ENCODE measurements around the gene ADAMTS19.
"Not testable (repeated sequence)": the region's sequence is repeated elsewhere in the genome, so short reads cannot be mapped to it uniquely, and the experiment has no call there.

ADAMTS19 gene, protein sequence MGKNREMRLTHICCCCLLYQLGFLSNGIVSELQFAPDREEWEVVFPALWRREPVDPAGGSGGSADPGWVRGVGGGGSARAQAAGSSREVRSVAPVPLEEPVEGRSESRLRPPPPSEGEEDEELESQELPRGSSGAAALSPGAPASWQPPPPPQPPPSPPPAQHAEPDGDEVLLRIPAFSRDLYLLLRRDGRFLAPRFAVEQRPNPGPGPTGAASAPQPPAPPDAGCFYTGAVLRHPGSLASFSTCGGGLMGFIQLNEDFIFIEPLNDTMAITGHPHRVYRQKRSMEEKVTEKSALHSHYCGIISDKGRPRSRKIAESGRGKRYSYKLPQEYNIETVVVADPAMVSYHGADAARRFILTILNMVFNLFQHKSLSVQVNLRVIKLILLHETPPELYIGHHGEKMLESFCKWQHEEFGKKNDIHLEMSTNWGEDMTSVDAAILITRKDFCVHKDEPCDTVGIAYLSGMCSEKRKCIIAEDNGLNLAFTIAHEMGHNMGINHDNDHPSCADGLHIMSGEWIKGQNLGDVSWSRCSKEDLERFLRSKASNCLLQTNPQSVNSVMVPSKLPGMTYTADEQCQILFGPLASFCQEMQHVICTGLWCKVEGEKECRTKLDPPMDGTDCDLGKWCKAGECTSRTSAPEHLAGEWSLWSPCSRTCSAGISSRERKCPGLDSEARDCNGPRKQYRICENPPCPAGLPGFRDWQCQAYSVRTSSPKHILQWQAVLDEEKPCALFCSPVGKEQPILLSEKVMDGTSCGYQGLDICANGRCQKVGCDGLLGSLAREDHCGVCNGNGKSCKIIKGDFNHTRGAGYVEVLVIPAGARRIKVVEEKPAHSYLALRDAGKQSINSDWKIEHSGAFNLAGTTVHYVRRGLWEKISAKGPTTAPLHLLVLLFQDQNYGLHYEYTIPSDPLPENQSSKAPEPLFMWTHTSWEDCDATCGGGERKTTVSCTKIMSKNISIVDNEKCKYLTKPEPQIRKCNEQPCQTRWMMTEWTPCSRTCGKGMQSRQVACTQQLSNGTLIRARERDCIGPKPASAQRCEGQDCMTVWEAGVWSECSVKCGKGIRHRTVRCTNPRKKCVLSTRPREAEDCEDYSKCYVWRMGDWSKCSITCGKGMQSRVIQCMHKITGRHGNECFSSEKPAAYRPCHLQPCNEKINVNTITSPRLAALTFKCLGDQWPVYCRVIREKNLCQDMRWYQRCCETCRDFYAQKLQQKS

DNA sequence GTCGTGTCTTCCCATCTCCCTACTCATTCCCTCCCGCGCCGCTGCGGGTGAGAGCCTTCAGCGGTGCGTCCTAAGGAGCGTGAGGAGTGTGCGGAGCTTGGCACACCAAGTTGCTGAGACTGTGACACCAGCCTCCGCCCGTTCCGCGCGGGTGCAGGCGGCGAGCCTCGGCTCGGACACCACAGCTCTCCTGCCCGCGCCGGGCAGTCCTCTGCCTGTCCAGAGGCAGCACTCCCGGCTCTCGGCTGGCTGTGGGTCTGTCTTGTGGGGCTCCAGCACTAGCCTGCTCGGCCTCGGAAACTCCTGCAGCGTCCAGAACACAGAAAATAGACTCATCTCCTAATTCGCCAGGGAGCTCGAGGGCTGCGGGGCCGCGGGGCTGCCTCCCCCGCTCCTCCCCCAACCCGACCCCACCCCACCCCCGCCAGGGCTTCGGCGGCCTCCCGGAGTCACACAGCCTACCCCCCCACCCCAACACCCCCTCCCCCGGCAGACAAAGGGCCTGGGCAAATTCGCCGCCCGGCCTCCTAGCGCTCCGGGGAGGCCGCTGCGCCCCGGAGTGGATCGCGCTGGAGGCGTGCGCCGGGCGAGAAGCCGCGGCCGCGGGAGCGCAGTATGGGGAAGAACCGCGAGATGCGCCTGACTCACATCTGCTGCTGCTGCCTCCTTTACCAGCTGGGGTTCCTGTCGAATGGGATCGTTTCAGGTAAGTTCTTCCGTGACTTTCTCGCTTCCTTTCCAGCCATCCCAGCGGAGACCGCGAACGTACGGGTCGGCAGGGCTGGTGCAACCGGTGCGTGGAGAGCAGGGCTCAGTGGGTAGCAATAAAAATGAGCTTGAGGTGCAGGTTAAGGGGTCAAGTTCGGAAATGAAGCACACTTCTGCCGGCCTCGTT is at the start of gene ADAMTS19:
Gene ADAMTS19, plus strand, starts transcription at position 522 of the 895 bp plus-strand sequence. Its CDS starts 94 bp downstream, at position 616.
- no peak for DNase-seq (ENCODE audit: low read depth)

DNA sequence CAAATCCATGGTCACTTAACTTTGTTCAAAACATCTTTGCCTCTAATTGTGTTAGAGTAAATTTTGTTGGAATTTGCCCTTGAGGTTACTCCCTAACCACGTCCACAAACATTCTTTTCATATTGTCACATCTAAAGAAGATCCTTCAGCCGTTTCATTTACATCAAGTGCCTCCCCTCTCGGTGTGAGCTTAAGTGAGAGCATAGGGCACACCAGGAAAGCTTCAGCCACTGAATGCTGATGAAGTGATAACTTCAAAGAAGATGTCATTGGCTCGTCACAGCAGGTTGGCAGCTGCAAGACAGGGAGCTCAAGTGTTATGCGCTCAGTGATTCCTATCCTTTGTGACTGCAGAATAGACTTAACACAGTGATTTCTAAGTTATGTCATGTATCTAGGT is 49.6 kb upstream of the ADAMTS19 start:
- DNase-seq (ENCODE audit: low read depth): no peak

DNA sequence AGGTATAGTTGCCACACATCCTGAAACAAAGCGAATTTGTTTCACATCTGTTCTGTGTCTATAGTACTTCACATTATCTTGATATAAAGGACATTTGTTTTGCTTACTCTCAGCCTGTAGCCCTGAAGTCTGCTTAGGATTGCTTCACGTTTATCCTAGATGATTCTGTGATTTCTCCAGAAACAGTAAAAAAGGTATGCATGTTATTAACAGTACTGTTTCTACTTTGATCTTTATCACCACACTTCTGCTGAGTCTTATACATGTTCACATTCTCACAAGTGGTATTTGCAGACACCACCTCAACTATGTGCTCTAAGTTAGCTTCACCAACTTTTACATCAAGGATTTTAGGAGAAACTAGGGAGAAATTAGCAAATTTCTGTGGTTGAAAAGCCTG is 47.4 kb upstream of the ADAMTS19 start:
- DNase-seq (ENCODE audit: low read depth): no peak

DNA sequence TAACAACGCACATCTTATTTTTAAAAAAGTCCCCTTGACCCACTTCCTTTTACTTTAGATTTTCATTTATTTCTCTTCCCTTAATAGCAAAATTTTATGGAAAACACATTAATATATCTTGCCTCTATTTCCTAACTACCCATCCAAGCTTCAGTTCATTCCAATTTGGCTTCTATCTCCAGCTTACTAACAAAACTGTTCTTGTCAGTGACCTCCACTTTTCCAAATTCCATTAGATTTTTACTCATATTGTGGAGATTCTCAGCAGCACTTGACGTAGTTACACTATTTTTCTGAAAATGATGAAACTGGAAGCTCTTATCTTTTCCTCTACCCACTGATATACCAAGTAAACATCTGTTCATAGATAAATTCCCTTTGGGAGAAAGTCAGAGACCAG is 46.5 kb upstream of the ADAMTS19 start:
- no peak for DNase-seq (ENCODE audit: low read depth)

DNA sequence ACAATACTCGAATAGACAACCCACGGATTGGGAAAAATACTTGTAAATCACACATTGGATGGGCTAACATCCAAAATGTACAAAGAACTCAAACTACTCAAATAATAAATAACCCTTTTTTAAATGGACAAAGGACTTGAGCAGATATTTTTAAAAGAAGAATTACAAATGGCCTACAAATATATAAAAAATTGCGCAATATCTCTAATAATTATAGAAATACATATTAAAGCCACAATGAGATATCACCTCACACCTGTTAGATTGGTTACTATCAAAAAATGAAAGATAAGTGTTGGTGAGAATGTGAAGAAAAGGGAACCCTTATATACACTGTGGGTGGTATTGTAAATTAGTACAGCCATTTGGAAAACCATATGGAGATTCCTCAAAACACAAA is 40.8 kb upstream of the ADAMTS19 start:
- DNase-seq (ENCODE audit: low read depth): no peak

DNA sequence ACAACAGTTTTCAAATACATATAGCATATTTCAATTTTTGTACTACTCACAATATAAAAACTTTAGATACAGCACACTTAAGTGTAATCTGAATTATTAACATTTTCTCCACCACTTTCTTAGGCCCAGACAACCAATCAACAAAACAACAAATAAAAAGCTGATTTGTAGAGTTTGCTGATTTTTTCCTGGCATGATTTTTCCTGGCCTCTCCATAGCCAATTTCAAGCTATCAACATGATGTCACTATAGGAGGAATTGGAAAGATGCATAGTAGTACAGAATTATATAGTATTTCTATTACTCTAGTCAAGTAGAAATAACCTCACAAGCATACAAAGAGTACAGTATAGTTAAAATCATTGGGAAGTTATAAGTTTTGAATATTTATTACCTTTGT is 35.1 kb upstream of the ADAMTS19 start:
- no peak for DNase-seq (ENCODE audit: low read depth)

DNA sequence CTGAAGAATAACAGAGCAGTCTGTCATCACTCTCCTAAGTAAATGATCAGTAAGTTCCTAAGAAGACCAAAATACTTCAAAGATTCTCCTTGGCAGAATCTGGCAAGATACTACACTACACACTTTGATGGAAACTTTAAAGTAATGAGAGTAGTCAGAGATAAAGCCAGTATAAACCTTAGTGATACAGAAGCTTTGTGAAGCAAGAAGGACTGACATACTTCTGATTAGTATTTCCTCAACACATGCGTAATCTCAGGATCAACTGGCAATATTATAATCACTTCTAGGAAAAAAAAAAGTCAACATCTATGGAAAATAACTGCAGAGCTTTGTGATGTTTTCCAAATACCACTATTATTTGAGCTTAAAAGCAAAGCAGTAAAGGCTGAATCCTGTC is 34.0 kb upstream of the ADAMTS19 start:
- no peak for DNase-seq (ENCODE audit: low read depth)

DNA sequence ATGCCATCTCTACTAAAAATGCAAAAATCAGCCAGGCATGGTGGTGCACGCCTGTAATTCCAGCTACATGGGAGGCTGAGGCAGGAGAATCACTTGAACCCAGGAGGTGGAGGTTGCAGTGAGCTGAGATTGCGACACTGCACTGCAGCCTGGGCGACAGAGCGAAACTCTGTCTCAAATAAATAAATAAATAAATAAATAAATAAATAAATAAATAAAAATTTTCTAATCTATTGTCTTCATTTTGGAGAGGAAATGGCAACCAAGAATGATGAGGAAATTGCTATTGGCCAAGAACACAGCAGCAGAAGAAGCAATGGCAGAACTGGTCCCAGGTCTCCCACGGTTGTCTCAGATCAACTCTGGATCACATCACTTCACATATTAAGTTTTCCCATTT is 31.5 kb upstream of the ADAMTS19 start:
- DNase-seq (ENCODE audit: low read depth): not testable (repeated sequence)

DNA sequence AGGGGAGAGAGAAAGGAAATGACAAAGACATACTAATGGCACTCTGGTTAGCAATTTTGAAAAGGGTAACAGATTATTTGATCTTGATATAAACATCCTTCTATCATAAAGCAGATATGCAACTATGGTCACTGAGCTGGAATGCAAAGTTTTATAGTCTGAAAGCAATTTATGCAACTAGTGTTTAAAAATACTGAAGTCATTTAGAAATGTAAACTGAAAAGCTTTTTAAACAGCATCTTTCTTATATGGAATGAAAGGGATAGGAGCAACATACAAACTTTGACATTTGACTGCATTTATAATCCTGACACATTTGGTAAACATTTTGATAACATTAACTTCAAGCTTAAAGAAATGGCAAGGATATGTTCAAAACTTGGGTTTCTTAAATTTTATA is 28.7 kb upstream of the ADAMTS19 start:
- DNase-seq (ENCODE audit: low read depth): no peak

DNA sequence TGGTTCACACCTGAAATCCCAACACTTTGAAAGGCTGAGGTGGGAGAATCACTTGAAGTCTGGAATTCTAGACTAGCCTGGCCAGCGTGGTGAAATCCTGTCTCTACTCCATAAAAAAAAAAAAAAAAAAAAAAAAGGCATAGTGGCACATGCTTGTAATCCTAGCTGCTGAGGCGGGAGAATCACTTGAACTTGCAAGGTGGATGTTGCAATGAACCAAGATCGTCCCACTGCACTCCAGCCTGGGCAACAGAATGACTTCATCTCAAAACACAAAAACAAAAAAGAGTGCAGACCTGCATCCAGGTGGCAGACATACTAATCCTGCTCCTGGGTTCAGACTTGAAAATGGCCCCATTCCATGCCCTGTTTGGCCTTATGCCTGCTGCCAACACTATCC is 21.8 kb upstream of the ADAMTS19 start:
- no peak for DNase-seq (ENCODE audit: low read depth)

DNA sequence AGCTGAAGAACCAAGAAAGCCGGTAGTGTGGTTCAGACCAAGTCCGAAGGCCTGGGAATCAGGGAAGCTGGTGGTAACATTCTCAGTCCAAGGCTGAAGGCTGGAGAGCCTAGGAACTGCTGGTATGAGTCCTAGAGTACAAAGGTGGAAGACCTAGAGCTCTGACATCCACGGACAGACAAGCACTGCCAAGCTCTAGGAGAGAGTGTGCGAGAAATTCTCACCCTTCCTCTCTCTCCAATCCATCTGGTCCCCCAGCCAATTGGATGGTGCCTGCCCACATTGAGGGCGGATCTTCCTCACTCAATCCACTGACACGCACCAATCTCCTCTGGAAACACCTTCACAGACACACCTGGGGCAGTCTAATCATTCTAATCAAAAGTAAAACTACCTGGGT is 19.7 kb upstream of the ADAMTS19 start:
- no peak for DNase-seq (ENCODE audit: low read depth)

DNA sequence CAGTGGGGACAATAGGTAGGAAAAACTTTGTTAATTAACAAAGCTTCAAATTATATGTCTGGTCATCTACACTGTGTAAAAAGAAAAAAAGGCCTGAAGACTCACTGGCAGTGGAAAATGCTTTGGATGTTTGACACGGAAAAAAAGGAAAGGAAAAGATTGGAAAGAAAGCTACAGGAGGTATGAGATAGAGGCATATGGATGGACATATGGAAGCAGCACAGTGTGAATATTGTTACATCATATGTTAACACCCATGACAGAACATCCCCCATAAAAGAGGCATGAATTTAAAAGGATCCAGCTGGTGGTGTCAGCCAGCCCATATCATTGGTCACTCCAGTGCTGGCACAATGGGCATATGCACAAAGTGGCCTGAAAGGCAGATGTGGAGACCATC is 19.0 kb upstream of the ADAMTS19 start:
- no peak for DNase-seq (ENCODE audit: low read depth)

DNA sequence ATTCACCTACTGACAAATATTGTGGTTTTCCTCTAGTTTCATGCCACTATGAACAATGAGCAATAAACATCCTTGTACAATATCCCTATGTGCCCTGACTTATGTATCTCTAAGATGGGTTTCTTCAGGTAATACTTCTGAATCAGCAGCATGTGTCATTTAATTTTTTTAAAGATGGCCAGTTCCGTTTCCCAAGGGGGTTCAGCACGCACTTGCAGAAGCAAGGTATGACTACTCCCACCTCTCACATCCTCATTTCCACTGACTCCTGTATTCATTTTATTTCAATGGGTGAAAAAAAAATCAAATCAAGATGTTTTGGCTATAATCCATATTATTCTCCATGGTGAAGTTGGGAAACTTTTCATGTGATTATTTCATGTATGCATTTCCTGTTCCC is 14.7 kb upstream of the ADAMTS19 start:
- DNase-seq (ENCODE audit: low read depth): no peak

DNA sequence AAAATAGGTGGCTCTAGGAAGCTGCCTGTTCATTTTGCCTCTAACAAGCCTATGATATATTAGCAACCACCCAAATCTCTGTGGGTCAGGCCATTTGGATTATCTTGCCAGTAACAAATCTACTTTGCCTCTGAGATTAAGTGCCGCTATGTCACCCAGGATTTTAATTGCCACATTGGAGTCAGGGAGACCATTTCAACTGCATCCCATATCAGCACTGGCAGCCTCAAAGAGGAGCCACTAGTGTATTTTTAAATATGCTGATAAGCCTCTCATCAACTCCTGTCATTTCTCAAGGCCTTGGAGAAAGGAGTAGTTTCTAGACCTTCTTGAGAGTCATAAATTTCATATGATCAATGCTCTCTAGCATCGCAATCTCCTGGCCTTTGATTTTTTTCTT is 12.1 kb upstream of the ADAMTS19 start:
- no peak for DNase-seq (ENCODE audit: low read depth)

DNA sequence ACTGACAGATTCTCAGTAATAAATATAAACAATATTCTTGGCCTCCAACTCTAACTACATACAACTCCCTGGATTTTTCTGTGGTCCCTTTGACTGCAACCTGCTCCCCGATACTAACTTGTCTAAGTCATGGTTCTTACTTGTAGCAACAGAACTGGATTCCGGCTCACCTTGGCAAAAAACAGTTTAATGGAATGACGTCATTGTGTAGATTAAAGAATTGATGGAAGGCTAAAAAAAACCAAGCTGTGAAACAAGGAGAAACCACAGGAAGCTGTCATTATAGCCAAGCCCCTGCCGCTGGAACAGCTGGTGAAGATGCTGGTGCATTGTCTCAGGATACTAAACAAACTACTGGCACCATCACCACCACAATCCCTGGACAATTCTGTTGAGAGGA is 11.4 kb upstream of the ADAMTS19 start:
- DNase-seq (ENCODE audit: low read depth): no peak

DNA sequence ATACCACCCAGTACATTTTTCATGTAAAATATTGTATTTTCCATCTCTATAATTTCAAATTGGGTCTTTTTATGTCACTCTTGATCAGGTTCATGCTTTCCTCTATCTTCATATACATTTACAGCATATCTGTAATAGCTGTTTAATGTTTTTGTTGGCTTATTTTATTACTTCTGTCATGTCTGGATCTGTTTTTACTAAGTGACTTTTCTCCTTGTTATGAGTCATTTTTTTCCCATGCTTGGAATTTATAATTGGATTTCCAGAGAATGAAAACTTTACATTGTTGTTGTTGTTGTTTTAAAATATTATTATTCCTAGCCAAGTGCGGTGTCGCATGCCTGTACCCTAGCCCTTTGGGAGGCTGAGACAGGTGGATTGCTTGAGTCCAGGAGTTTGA is 5.6 kb upstream of the ADAMTS19 start:
- no peak for DNase-seq (ENCODE audit: low read depth)

DNA sequence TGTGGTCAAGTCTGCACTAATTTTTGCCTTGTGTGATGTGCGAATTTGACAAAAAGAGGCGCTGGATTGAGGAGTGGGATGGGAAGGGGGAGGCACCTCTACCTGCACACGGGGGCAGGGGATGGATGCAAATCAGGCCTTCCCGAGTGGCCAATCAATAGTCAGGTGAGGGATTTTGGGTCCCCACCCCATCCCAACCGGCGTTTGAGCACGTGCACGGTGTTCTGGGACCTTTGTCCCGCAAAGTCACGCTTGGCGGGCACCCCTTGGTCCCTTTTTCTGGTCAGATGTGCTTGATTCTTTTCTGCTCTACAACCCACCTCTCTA is 685 bp upstream of the ADAMTS19 start:
- DNase-seq (ENCODE audit: low read depth): no peak

DNA sequence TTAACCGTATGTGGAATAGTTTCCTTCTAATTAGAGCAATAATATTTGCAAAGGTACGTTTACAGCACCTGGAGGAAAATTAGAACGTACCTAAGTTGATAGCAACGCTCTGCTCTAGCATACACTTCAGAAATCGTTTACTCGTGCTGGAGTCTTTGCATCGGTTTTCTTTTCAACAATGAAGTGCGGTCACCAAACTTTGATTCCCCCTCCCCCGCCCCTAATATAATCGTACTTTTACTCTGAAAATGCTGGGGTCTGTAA is 506 bp downstream of the ADAMTS19 start:
- no peak for DNase-seq (ENCODE audit: low read depth)

DNA sequence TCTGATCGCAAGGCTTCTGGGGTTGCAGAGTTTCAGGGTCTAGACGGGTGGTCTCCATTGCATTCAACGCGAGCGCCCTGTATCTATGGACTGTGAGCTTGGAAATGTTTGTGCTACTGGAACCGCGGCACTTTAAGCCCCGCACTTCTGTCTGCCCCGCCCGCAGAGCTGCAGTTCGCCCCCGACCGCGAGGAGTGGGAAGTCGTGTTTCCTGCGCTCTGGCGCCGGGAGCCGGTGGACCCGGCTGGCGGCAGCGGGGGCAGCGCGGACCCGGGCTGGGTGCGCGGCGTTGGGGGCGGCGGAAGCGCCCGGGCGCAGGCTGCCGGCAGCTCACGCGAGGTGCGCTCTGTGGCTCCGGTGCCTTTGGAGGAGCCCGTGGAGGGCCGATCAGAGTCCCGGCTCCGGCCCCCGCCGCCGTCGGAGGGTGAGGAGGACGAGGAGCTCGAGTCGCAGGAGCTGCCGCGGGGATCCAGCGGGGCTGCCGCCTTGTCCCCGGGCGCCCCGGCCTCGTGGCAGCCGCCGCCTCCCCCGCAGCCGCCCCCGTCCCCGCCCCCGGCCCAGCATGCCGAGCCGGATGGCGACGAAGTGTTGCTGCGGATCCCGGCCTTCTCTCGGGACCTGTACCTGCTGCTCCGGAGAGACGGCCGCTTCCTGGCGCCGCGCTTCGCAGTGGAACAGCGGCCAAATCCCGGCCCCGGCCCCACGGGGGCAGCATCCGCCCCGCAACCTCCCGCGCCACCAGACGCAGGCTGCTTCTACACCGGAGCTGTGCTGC is 1.0 kb downstream of the ADAMTS19 start:
- no peak for DNase-seq (ENCODE audit: low read depth)

DNA sequence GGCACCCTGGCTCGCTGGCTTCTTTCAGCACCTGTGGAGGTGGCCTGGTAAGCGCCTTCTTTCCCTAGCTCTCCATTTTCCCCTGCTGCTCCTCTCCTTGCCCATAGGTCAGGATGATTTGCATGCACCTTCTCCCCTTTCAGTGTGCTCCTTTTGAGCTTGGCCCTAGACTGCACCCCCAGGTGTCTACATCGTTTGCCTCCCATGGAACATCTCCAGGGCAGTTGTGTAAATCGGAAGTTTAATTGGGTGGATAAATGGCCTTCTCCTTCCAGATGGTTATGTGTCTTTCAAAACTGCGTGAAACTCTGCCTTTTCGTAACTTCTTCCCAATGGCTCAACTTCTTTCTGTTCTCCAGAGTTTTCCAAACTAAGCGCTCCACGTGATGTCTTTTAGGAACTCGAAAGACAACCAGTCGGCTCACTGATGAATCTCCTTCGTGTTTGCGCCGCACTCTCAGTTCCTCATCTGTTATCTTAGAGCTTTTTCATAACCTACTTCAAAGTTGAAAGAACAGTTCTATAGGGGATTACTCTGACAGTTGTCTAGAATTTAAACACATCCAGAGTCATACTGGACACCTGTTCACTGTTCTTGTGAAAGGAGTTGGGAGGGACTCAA is 1.7 kb downstream of the ADAMTS19 start:
- DNase-seq (ENCODE audit: low read depth): no peak
